ENCODE measurements around the gene DMD.

DMD gene

DNA sequence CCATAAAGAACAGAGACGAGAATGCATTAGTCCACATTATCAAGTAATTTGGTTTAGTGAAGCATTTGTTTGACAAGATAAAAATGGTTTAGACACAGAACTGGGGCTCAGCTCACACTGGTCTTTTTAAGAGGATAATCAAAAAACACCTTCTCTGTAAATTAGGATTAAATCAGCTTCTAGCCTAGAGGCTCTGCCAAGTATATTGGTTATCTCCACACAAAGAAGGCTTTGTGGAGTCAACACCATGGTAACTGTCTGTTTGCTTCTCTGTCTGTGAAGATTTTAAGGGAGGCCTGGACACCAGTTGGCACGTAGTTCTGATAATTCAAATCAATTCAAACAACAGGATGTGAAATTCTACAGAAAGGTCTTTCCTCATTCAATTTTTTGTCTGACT lies 687.0 kb downstream of the DMD start:
- no peaks in the 10 kb centered on the region for H3K9me3 ChIP-seq (replicated peaks; ENCODE audit: insufficient read depth, low read length)
- H3K9me2 ChIP-seq (replicated peaks; ENCODE audit: insufficient read depth, low read length), result no peaks in the 10 kb centered on the region
- H4K20me1 ChIP-seq (ENCODE audit: insufficient read depth, low read length), result no peaks in the 10 kb centered on the region
- H3K9ac ChIP-seq (ENCODE audit: low read length), result no peak overlapping the region
- H2AFZ ChIP-seq (ENCODE audit: low read length), result no peak overlapping the region
- H3K79me2 ChIP-seq (ENCODE audit: low read length), result no peaks in the 10 kb centered on the region
- H3K4me2 ChIP-seq (ENCODE audit: low read depth, low read length), result no peak overlapping the region
- no peaks in the 10 kb centered on the region for H3K36me3 ChIP-seq (replicated peaks; ENCODE audit: insufficient read depth, low read length)
- TF ChIP-seq EZH2 (optimal IDR thresholded peaks at IDR 0.05; ENCODE audit: low read depth, low read length) (no peak), EZH2phosphoT487 (IDR thresholded peaks at IDR 0.05; ENCODE audit: low read length) (no peak)
- TF ChIP-seq, protein P1, sequence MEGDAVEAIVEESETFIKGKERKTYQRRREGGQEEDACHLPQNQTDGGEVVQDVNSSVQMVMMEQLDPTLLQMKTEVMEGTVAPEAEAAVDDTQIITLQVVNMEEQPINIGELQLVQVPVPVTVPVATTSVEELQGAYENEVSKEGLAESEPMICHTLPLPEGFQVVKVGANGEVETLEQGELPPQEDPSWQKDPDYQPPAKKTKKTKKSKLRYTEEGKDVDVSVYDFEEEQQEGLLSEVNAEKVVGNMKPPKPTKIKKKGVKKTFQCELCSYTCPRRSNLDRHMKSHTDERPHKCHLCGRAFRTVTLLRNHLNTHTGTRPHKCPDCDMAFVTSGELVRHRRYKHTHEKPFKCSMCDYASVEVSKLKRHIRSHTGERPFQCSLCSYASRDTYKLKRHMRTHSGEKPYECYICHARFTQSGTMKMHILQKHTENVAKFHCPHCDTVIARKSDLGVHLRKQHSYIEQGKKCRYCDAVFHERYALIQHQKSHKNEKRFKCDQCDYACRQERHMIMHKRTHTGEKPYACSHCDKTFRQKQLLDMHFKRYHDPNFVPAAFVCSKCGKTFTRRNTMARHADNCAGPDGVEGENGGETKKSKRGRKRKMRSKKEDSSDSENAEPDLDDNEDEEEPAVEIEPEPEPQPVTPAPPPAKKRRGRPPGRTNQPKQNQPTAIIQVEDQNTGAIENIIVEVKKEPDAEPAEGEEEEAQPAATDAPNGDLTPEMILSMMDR (IDR thresholded peaks at IDR 0.05; ENCODE audit: low read length), result no peak
- DNase-seq, result no peak
- no peaks in the 10 kb centered on the region for H3K4me1 ChIP-seq (ENCODE audit: low read length)
- H3F3A ChIP-seq (ENCODE audit: insufficient read depth, low read length), result no peaks in the 10 kb centered on the region
- H3K4me3 ChIP-seq (ENCODE audit: low read length), result no peak overlapping the region
- H3K27ac ChIP-seq (ENCODE audit: low read length), result no peak overlapping the region
- H3K27me3 ChIP-seq (replicated peaks; ENCODE audit: insufficient read depth, low read length), result no peaks in the 10 kb centered on the region

DNA sequence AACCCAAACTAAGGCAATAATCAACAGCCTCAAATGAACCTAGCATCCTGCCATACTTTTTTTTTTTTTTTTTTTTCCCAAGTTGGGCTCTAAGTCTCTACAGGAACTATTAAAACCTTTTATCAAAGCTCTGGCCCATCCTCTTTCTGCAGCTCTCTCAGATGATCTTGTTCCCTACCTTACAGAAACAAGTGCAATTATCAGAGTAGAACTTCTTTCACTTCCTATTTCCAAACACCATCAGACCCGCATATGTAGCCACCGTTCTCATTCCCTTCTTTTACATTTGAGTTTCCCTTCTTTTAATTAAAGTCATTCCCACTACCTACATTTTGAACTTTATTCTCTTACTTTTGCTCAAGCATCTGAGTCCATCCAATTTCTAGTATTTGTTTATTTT lies 690.6 kb downstream of the DMD start:
- DNase-seq, result no peak
- Histone ChIP-seq H3K4me3 (ENCODE audit: low read length) (no peak overlapping the region), H3K4me1 (ENCODE audit: low read length) (no peaks in the 10 kb centered on the region), H4K20me1 (ENCODE audit: insufficient read depth, low read length) (no peaks in the 10 kb centered on the region), H3K4me2 (ENCODE audit: low read depth, low read length) (no peak overlapping the region), H3K79me2 (ENCODE audit: low read length) (no peaks in the 10 kb centered on the region), H3K9me3 (replicated peaks; ENCODE audit: insufficient read depth, low read length) (no peaks in the 10 kb centered on the region), H3F3A (ENCODE audit: insufficient read depth, low read length) (no peaks in the 10 kb centered on the region), H2AFZ (ENCODE audit: low read length) (no peak overlapping the region), H3K27me3 (replicated peaks; ENCODE audit: insufficient read depth, low read length) (no peaks in the 10 kb centered on the region), H3K9ac (ENCODE audit: low read length) (no peak overlapping the region), H3K27ac (ENCODE audit: low read length) (no peak overlapping the region), H3K36me3 (replicated peaks; ENCODE audit: insufficient read depth, low read length) (no peaks in the 10 kb centered on the region), H3K9me2 (replicated peaks; ENCODE audit: insufficient read depth, low read length) (no peaks in the 10 kb centered on the region)
- TF ChIP-seq EZH2phosphoT487 (IDR thresholded peaks at IDR 0.05; ENCODE audit: low read length), result no peak
- TF ChIP-seq, protein P1 (IDR thresholded peaks at IDR 0.05; ENCODE audit: low read length), result no peak
- no peak for TF ChIP-seq EZH2 (optimal IDR thresholded peaks at IDR 0.05; ENCODE audit: low read depth, low read length)

DNA sequence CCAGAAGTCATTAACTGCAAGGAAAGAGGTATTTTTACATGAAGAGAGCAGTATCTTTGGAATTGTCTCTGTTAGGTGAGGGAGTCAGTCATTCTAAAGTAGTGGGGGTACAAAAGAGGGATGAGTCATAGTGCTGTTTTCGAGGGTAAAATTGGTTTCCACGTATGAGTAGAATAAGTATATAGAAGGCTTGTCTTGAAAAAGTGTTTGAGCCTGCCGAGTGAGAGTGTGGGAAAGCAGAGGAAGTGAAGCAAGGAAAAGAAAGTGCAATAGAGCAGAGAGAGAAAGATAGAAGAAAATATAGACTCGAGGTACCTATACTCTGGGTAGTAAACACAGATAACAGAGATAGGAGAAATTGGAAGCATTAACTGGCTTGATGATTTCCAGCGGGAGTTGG lies 696.4 kb downstream of the DMD start:
- no peak overlapping the region for H2AFZ ChIP-seq (ENCODE audit: low read length)
- H3K4me1 ChIP-seq (ENCODE audit: low read length), result no peaks in the 10 kb centered on the region
- DNase-seq, result no peak

More for the DNA sequence above, 696.4 kb downstream of the DMD start:
- no peaks in the 10 kb centered on the region for H4K20me1 ChIP-seq (ENCODE audit: insufficient read depth, low read length)
- H3K27ac ChIP-seq (ENCODE audit: low read length), result no peak overlapping the region
- H3K9me3 ChIP-seq (replicated peaks; ENCODE audit: insufficient read depth, low read length), result no peaks in the 10 kb centered on the region
- no peak overlapping the region for H3K4me2 ChIP-seq (ENCODE audit: low read depth, low read length)
- H3K9me2 ChIP-seq (replicated peaks; ENCODE audit: insufficient read depth, low read length), result no peaks in the 10 kb centered on the region
- H3K4me3 ChIP-seq (ENCODE audit: low read length), result no peak overlapping the region
- no peaks in the 10 kb centered on the region for H3K79me2 ChIP-seq (ENCODE audit: low read length)
- H3F3A ChIP-seq (ENCODE audit: insufficient read depth, low read length), result no peaks in the 10 kb centered on the region
- H3K27me3 ChIP-seq (replicated peaks; ENCODE audit: insufficient read depth, low read length), result no peaks in the 10 kb centered on the region
- H3K36me3 ChIP-seq (replicated peaks; ENCODE audit: insufficient read depth, low read length), result no peaks in the 10 kb centered on the region
- no peak for TF ChIP-seq EZH2phosphoT487 (IDR thresholded peaks at IDR 0.05; ENCODE audit: low read length)
- TF ChIP-seq EZH2 (optimal IDR thresholded peaks at IDR 0.05; ENCODE audit: low read depth, low read length), result no peak
- TF ChIP-seq, protein P1 (IDR thresholded peaks at IDR 0.05; ENCODE audit: low read length), result no peak
- no peak overlapping the region for H3K9ac ChIP-seq (ENCODE audit: low read length)

All from MM.1S (cell line).